A673 (cell line): ENCODE data around the gene COL4A6. TPM values are rescaled to one million over a fixed set of nuclear protein-coding genes. Genes with fewer than 3 reads are reported as not detected.

Source experiments
- BruUV-seq: library from RNA; stranded (reverse); fragments of 400-500 nt; replicated peaks from 2 replicates; lab custom pipeline; 2021; lab: Mats Ljungman, UMichigan
- CTCF ChIA-PET: fragments of 300-600 bp; sonication (Branson Sonifier 250); formaldehyde crosslinking; loops from one replicate; lab custom pipeline; 2022; ENCODE audit warnings: antibody characterized with exemption; lab: Charles Lee
- POLR2A ChIA-PET: fragments of 300-600 bp; sonication (Branson Sonifier 250); formaldehyde crosslinking; loops from one replicate; lab custom pipeline; 2022; ENCODE audit warnings: antibody characterized with exemption; ENCODE audit not compliant: low non-redundant PET; lab: Charles Lee
- DNase-seq: peaks from one replicate; pipeline ENCODE4 v3.0.0-alpha.2; 2015; ENCODE audit warnings: low spot score
- H3K27ac ChIP-seq: fragments of 200-600 bp; sonication (generic); 2 replicates; pipeline ENCODE4 v1.5.1; 2016; ENCODE audit warnings: mixed run types, low read depth, mild to moderate bottlenecking, mixed read lengths, antibody characterized with exemption, low read length; ENCODE audit not compliant: poor library complexity, severe bottlenecking
- H3K27me3 ChIP-seq: fragments of 200-600 bp; sonication (generic); replicated peaks from 2 replicates; pipeline ENCODE4 v1.6.1; 2017; ENCODE audit warnings: mixed run types, low read depth, mild to moderate bottlenecking, mixed read lengths, antibody characterized with exemption, low read length; ENCODE audit not compliant: insufficient read depth, poor library complexity
- H3K36me3 ChIP-seq: fragments of 200-600 bp; sonication (generic); 2 replicates; pipeline ENCODE4 v1.6.1; 2016; ENCODE audit warnings: mixed run types, mild to moderate bottlenecking, mixed read lengths, antibody characterized with exemption, low read length; ENCODE audit not compliant: insufficient read depth, poor library complexity, severe bottlenecking
- H3K4me1 ChIP-seq: fragments of 200-600 bp; sonication (generic); 2 replicates; pipeline ENCODE4 v1.6.1; 2017; ENCODE audit warnings: mixed run types, mild to moderate bottlenecking, mixed read lengths, antibody characterized with exemption, low read length; ENCODE audit not compliant: insufficient read depth, poor library complexity, severe bottlenecking
- H3K4me3 ChIP-seq: fragments of 200-600 bp; sonication (generic); 2 replicates; pipeline ENCODE4 v1.5.1; 2016; ENCODE audit warnings: low read depth, mixed run types, mild to moderate bottlenecking, mixed read lengths, low read length; ENCODE audit not compliant: poor library complexity, severe bottlenecking
- H3K9me3 ChIP-seq: fragments of 200-600 bp; sonication (generic); 2 replicates; pipeline ENCODE4 v1.6.1; 2016; ENCODE audit warnings: mixed run types, low read depth, mild to moderate bottlenecking, mixed read lengths, antibody characterized with exemption, low read length; ENCODE audit not compliant: poor library complexity, severe bottlenecking
- CTCF ChIP-seq: fragments of 300-800, 200-600 bp; sonication (generic); conservative IDR thresholded peaks from 2 replicates; pipeline ENCODE4 v1.5.1; 2017; ENCODE audit warnings: low read depth, mild to moderate bottlenecking, antibody characterized with exemption, low read length, moderate library complexity, mixed read lengths
- EZH2 ChIP-seq: fragments of 200-600 bp; sonication (generic); IDR thresholded peaks from 2 replicates; pipeline ENCODE4 v1.6.1; 2017; ENCODE audit warnings: borderline replicate concordance, low read depth, mild to moderate bottlenecking, mixed read lengths, antibody characterized with exemption, low read length; ENCODE audit not compliant: poor library complexity, severe bottlenecking
- intact Hi-C: fragments of 100-400 bp; cut with micrococcal nuclease; formaldehyde crosslinking; loops from one replicate; pipeline ENCODE4 v1.10.0; 2022; ENCODE audit not compliant: unreplicated experiment
- total RNA-seq: library from RNA; stranded (reverse); gene quantifications from 2 replicates; pipeline ENCODE4 v1.2.3, GENCODE V29; 2021

Gene COL4A6
- total RNA-seq, 1 experiment from 2014 or later: not detected

DNA sequence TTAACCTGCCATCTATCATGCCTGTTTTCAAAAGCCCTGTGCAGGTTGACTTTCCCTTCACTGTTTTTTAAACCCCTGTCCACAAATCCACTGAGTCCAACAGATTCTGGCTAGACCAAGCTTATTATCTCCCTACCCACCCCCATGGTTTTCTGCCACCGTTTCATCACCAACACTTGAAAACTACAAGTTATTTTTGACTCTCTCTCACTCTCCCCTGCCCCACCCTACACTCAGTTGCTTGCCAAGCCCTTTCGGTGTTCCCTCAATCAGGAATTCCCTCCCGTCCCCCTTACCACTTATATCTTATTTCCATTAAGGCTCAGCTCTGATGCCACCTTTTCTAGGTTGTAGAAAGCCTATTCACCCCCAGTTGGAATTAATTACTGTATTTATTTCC, 316.9 kb downstream of the COL4A6 start:
- no peak overlapping the region for H3K27ac ChIP-seq
- no peaks in the 10 kb centered on the region for H3K4me1 ChIP-seq
- no peak overlapping the region for H3K4me3 ChIP-seq
- BruUV-seq: no TSS peak
- intact Hi-C loops: no loop called here
- no peaks in the 10 kb centered on the region for H3K36me3 ChIP-seq
- no peaks in the 10 kb centered on the region for H3K9me3 ChIP-seq
- ChIA-PET POLR2A (interaction anchor here (0.5 kb wide), 1 partner anchor 539 kb away, joined by 4 read pairs; no protein-coding TSS in a partner anchor), CTCF (no interaction called here)
- H3K27me3 ChIP-seq: peaks cover 2% of the 10 kb centered on the region
- TF ChIP-seq EZH2: no peak
- no peak for DNase-seq

DNA sequence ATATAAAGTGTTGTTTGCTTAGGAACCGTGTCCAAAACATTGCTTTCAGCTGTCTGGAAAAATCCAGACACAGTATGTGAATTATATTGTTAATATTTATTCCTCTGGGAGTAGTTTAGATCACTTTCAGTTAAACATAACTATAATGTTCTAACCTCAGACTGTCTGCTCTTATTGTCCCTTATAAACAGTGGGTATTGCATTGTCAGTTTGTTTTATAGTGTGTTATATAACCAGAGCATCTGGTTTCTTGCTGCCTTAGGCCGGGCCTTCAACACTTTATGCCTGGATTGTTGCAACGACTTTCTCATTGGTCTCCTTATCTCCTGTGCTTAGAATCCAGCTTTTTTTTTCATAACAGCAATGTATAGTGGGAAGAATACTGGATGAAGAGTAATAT, 320.2 kb downstream of the COL4A6 start:
- no peak overlapping the region for H3K27ac ChIP-seq
- no peak for DNase-seq
- no peaks in the 10 kb centered on the region for H3K4me1 ChIP-seq
- ChIA-PET CTCF (no interaction called here), POLR2A (no interaction called here)
- H3K9me3 ChIP-seq: no peaks in the 10 kb centered on the region
- H3K27me3 ChIP-seq: peaks cover 2% of the 10 kb centered on the region
- intact Hi-C loops: no loop called here
- no peak for TF ChIP-seq CTCF
- TF ChIP-seq EZH2: no peak
- BruUV-seq: no TSS peak
- no peak overlapping the region for H3K4me3 ChIP-seq
- no peaks in the 10 kb centered on the region for H3K36me3 ChIP-seq

DNA sequence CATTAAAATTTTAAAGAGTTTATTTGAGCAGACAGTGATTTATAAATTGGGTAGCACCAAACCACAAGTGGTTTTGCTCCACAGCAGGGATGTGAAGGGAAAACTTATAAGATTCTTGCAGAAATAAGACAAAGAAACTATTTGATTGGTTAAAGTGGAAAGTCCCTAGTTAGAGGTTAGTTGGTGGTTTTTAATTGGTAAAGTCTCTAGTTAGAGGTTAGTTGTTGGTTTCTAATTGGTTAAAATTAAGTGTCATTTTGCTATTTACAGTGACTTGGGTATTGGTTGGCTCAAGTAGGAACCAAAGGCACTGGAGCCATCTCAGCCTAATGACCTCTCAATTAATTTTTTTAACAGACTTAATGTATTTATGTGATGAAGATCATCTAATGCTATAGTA, 323.7 kb downstream of the COL4A6 start:
- no TSS peak for BruUV-seq
- H3K36me3 ChIP-seq: no peaks in the 10 kb centered on the region
- intact Hi-C loops: no loop called here
- H3K27me3 ChIP-seq: no peaks in the 10 kb centered on the region
- no peaks in the 10 kb centered on the region for H3K4me1 ChIP-seq
- H3K27ac ChIP-seq: no peak overlapping the region
- ChIA-PET POLR2A (no interaction called here), CTCF (no interaction called here)
- no peaks in the 10 kb centered on the region for H3K9me3 ChIP-seq
- DNase-seq: no peak
- no peak overlapping the region for H3K4me3 ChIP-seq
- TF ChIP-seq EZH2 (no peak), CTCF (no peak)

Other genes with a start within 250 kb of the COL4A6 start
- gene COL4A5, start 1.4 kb upstream of the COL4A6 start, total RNA-seq: 0.60 and 0.96 TPM in 2 replicates